Measurements from ENCODE around the gene TMEM250. TPM values are rescaled to one million over a fixed set of nuclear protein-coding genes. Genes with fewer than 3 reads are reported as not detected.

The TMEM250 gene
- total and polyA plus RNA-seq, 4 donors: 6.7 to 19.5 (median 17.2) TPM

- Histone ChIP-seq H3K9me3 (ENCODE audit: control insufficient read depth in 4 of 4, low read length in 3 of 4) (no peaks in the 10 kb centered on the region), H3K9ac (ENCODE audit: low read depth in 1 of 2, low read length in 2 of 2) (no peak overlapping the region), H3K27me3 (ENCODE audit: control insufficient read depth in 4 of 4, insufficient read depth in 4 of 4, low read length in 3 of 4) (peaks cover 0 to 11% (median 2%) of the 10 kb centered on the region in 4 donors), H3K4me3 (ENCODE audit: low read depth in 1 of 3, low read length in 3 of 3) (no peak overlapping the region), H3K27ac (ENCODE audit: low read depth in 1 of 2, low read length in 2 of 2) (no peak overlapping the region), H3K36me3 (ENCODE audit: control insufficient read depth in 4 of 4, insufficient read depth in 3 of 4, low read depth in 1 of 4, low read length in 3 of 4) (no peaks in the 10 kb centered on the region), H3K4me1 (ENCODE audit: control insufficient read depth in 4 of 4, insufficient read depth in 4 of 4, low read length in 3 of 4) (peaks cover 0 to 8% (median 3%) of the 10 kb centered on the region in 4 donors)
- WGBS: 79% methylated on average over 33 of the region's 33 CpGs
- DNase-seq (ENCODE audit: low spot score): no peak
- no peak for TF ChIP-seq MAX (IDR thresholded peaks at IDR 0.05)
- no peak for TF ChIP-seq EGR1 (IDR thresholded peaks at IDR 0.05; ENCODE audit: low read depth in 2 of 2)
- no peak for TF ChIP-seq RXRA (IDR thresholded peaks at IDR 0.05)
- no peak for TF ChIP-seq JUND (IDR thresholded peaks at IDR 0.05)
- no peak for TF ChIP-seq RAD21 (IDR thresholded peaks at IDR 0.05)
- TF ChIP-seq FOXA1 (IDR thresholded peaks at IDR 0.05): no peak
- no peak for TF ChIP-seq TAF1 (conservative IDR thresholded peaks at IDR 0.05)
- TF ChIP-seq CTCF (IDR thresholded peaks at IDR 0.05; ENCODE audit: low read depth, low read length, missing input control): no peak
- no peak for TF ChIP-seq HNF4A (conservative IDR thresholded peaks at IDR 0.05)
- no peak for TF ChIP-seq NR2F2 (IDR thresholded peaks at IDR 0.05)
- TF ChIP-seq FOXA2 (IDR thresholded peaks at IDR 0.05): no peak
- TF ChIP-seq YY1 (IDR thresholded peaks at IDR 0.05): no peak
- no peak for TF ChIP-seq SP1 (IDR thresholded peaks at IDR 0.05)
- no peak for TF ChIP-seq REST (IDR thresholded peaks at IDR 0.05)
- TF ChIP-seq ZBTB33 (IDR thresholded peaks at IDR 0.05): no peak
- no peak for TF ChIP-seq HNF4G (IDR thresholded peaks at IDR 0.05)
- TF ChIP-seq ATF3 (IDR thresholded peaks at IDR 0.05): no peak
- no peak for TF ChIP-seq GABPA (IDR thresholded peaks at IDR 0.05 in 1 of 2, conservative IDR thresholded peaks at IDR 0.05 in 1 of 2)
Observed at GRCh38 chr9:136136127-136136925, 17.7 kb upstream of the TMEM250 start.

Measured in liver (tissue), 9 donors.